ENCODE measurements around the gene INTS7. TPM values are rescaled to one million over a fixed set of nuclear protein-coding genes. Genes with fewer than 3 reads are reported as not detected.
A peak's percentile ranks its signal among the peaks of the same experiment; 100 is the strongest.

Gene INTS7
- total and polyA plus RNA-seq, 9 of the 15 experiments (the other 6 are each of a cell fraction or from before 2014, with no cell fraction given) = 27.3 to 68.4 (median 40.4) TPM

DNA sequence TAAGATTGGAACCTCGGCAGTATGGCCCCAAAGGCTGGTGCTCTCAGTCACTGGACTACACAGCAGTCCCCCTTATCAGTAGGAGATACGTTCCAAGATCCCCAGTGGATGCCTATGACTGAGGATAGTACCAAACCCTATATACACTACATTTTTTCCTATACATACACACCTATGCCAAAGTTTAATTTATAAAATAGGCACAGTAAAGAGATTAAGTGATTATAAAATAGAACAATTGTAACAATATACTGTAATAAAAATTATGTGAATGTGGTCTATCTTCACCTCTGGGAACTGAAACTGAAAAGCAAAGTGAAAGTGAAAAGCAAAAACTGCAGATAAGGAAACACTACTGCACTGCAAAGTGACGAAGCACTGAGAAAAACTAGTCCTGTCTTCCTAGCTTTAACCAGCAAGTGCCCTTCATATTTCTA, 96.8 kb downstream of the INTS7 start:
- H3K9ac ChIP-seq (ENCODE audit: insufficient read depth in 1 of 2, low read depth in 2 of 2, low read length in 2 of 2) = 0 out of 4 replicates have a peak overlapping the region, but pooled peaks of 1 of the 2 experiments have one; percentile 0
- intact Hi-C loops (cut with micrococcal nuclease) (no loop called here), in situ Hi-C loops (cut with MboI) (no loop called here)
- CTCF ChIA-PET (ENCODE audit: low intra/inter-chr PET ratio) = interaction anchor here (0.6 to 0.7 kb wide), 2 partner anchors 96 to 258 kb away, joined by 3 to 5 read pairs; no protein-coding TSS in a partner anchor
- FAIRE-seq (no peak), ATAC-seq (peak; percentile 74), DNase-seq (ENCODE audit: extremely low read depth in 1 of 4, low spot score in 3 of 4) (no peak)
- H3K9me3 ChIP-seq (replicated peaks; ENCODE audit: control insufficient read depth, insufficient read depth, low read depth, low read length) = no peaks in the 10 kb centered on the region
- no peak overlapping the region; the same call in 1 of the 2 replicates for H2AFZ ChIP-seq (ENCODE audit: low read depth, low read length)
- POLR2A ChIA-PET = interaction anchor here (1.2 to 2.3 kb wide), 3 partner anchors 9 to 22 kb away, joined by 3 to 10 read pairs (median 3); no protein-coding TSS in a partner anchor
- H3K4me3 ChIP-seq = no peak overlapping the region
- H3K4me2 ChIP-seq (ENCODE audit: insufficient read depth, low read length) = peak overlapping the region; percentile 54; the same call in 1 of the 2 replicates
- no peaks in the 10 kb centered on the region for H4K20me1 ChIP-seq (replicated peaks; ENCODE audit: control insufficient read depth, insufficient read depth, low read length)
- 22% methylated on average over 3 of the region's 3 CpGs for WGBS (ENCODE audit: insufficient coverage, low coverage, missing lambda C conversion rate)
- no peaks in the 10 kb centered on the region for H3K27me3 ChIP-seq (ENCODE audit: control insufficient read depth in 2 of 2, insufficient read depth in 2 of 2, low read length in 2 of 2)
- H3K9me1 ChIP-seq (ENCODE audit: control insufficient read depth, insufficient read depth, low read length) = no peaks in the 10 kb centered on the region
- peaks cover 19% of the 10 kb centered on the region; the same call in 2 of the 3 replicates for H3K36me3 ChIP-seq (ENCODE audit: control insufficient read depth, insufficient read depth, low read length)
- no TSS peak for BruUV-seq (replicated peaks)
- no peak overlapping the region for H3K27ac ChIP-seq (ENCODE audit: extremely low read depth, low read depth, low read length)
- H3K4me1 ChIP-seq (replicated peaks in 1 of 2; ENCODE audit: control insufficient read depth in 2 of 2, insufficient read depth in 2 of 2, low read length in 2 of 2) = no peaks in the 10 kb centered on the region; a peak in 2 of 5 replicates
- H3K79me2 ChIP-seq (ENCODE audit: control insufficient read depth, insufficient read depth, low read length) = no peaks in the 10 kb centered on the region
- TF ChIP-seq, protein P1, sequence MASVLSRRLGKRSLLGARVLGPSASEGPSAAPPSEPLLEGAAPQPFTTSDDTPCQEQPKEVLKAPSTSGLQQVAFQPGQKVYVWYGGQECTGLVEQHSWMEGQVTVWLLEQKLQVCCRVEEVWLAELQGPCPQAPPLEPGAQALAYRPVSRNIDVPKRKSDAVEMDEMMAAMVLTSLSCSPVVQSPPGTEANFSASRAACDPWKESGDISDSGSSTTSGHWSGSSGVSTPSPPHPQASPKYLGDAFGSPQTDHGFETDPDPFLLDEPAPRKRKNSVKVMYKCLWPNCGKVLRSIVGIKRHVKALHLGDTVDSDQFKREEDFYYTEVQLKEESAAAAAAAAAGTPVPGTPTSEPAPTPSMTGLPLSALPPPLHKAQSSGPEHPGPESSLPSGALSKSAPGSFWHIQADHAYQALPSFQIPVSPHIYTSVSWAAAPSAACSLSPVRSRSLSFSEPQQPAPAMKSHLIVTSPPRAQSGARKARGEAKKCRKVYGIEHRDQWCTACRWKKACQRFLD (CRISPR knock-in tag; IDR thresholded peaks at IDR 0.05) = no peak
- TF ChIP-seq POLR3A (IDR thresholded peaks at IDR 0.05; ENCODE audit: borderline replicate concordance, extremely low read depth, insufficient read depth, insufficient read length) (no peak), ILF3 (IDR thresholded peaks at IDR 0.05; ENCODE audit: borderline replicate concordance) (no peak), HDAC2 (IDR thresholded peaks at IDR 0.05) (no peak), SAP30 (IDR thresholded peaks at IDR 0.05; ENCODE audit: borderline replicate concordance, insufficient read depth, low read depth, low read length, poor library complexity, severe bottlenecking) (no peak), POLR2G (IDR thresholded peaks at IDR 0.05; ENCODE audit: low read depth, low read length) (peak; percentile 41; the same call in 1 of the 2 replicates), ZNF124 (CRISPR knock-in tag; IDR thresholded peaks at IDR 0.05) (no peak), ETV6 (IDR thresholded peaks at IDR 0.05; ENCODE audit: borderline replicate concordance in 1 of 2, low read depth in 2 of 2, low read length in 1 of 2) (no peak), ETV6 (CRISPR knock-in tag; IDR thresholded peaks at IDR 0.05; ENCODE audit: borderline replicate concordance) (no peak), ARID1B (IDR thresholded peaks at IDR 0.05) (peak; percentile 50; the same call in 1 of the 2 replicates), NCOA2 (IDR thresholded peaks at IDR 0.05; ENCODE audit: partially characterized antibody in 2 of 2) (no peak), BRCA1 (IDR thresholded peaks at IDR 0.05) (no peak), BRCA1 (CRISPR knock-in tag; IDR thresholded peaks at IDR 0.05) (no peak), ATF1 (CRISPR knock-in tag; IDR thresholded peaks at IDR 0.05) (no peak), ATF1 (tag; IDR thresholded peaks at IDR 0.05) (peak; percentile 67), RBM25 (IDR thresholded peaks at IDR 0.05; ENCODE audit: low read depth, low read length, severe bottlenecking) (no peak), SUPT5H (IDR thresholded peaks at IDR 0.05) (no peak), L3MBTL2 (IDR thresholded peaks at IDR 0.05) (0 out of 2 replicates have a peak, but pooled peaks have one; percentile 22), GTF2F1 (IDR thresholded peaks at IDR 0.05; ENCODE audit: low read depth, low read length) (no peak), ZNF197 (CRISPR knock-in tag; IDR thresholded peaks at IDR 0.05; ENCODE audit: low read depth) (no peak), SIN3B (IDR thresholded peaks at IDR 0.05; ENCODE audit: low read depth) (no peak), ATF7 (IDR thresholded peaks at IDR 0.05) (0 out of 2 replicates have a peak, but pooled peaks have one; percentile 30)
- TF ChIP-seq, protein P2, sequence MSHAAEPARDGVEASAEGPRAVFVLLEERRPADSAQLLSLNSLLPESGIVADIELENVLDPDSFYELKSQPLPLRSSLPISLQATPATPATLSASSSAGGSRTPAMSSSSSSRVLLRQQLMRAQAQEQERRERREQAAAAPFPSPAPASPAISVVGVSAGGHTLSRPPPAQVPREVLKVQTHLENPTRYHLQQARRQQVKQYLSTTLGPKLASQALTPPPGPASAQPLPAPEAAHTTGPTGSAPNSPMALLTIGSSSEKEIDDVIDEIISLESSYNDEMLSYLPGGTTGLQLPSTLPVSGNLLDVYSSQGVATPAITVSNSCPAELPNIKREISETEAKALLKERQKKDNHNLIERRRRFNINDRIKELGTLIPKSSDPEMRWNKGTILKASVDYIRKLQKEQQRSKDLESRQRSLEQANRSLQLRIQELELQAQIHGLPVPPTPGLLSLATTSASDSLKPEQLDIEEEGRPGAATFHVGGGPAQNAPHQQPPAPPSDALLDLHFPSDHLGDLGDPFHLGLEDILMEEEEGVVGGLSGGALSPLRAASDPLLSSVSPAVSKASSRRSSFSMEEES (CRISPR knock-in tag; IDR thresholded peaks at IDR 0.05) = no peak

Measured in K562 (cell line).